Measurements from ENCODE around the gene RARG. TPM values are rescaled to one million over a fixed set of nuclear protein-coding genes. Genes with fewer than 3 reads are reported as not detected.
A peak's percentile ranks its signal among the peaks of the same experiment; 100 is the strongest.

Gene RARG
- total and polyA plus RNA-seq, 12 donors: 3.8 to 36.4 (median 24.8) TPM

GRCh38 chr12:53222170-53222721 lies 9.8 kb downstream of the RARG start:
- no peak for DNase-seq
- intact Hi-C loops (cut with DNase I): no loop called here
- Histone ChIP-seq H3K4me1 (replicated peaks in 1 of 2) (peaks cover 30 to 53% of the 10 kb centered on the region in 2 donors), H3K4me3 (peak overlapping the region in 2 of 4 donors; percentile 73 to 91), H3K9me3 (replicated peaks in 1 of 3) (no peaks in the 10 kb centered on the region), H3K27ac (peak overlapping the region in 4 of 5 donors; percentile 91 to 99 (median 97)), H3K27me3 (no peaks in the 10 kb centered on the region), H3K36me3 (replicated peaks in 1 of 2) (no peaks in the 10 kb centered on the region)
- WGBS, 4 donors: 42 to 54% (median 46%) methylated on average over 5 of the region's 5 CpGs
- TF ChIP-seq POLR2A (IDR thresholded peaks at IDR 0.05) (no peak), CTCF (IDR thresholded peaks at IDR 0.05) (no peak)

GRCh38 chr12:53221203-53222080 lies 10.6 kb downstream of the RARG start:
- peaks cover 34 to 58% of the 10 kb centered on the region in 2 donors for H3K4me1 ChIP-seq (replicated peaks in 1 of 2)
- DNase-seq: peak; percentile 70 to 82 (median 76)
- intact Hi-C loops (cut with DNase I): no loop called here

GRCh38 chr12:53220694-53221202 lies 11.3 kb downstream of the RARG start:
- H3K4me3 ChIP-seq: peak overlapping the region; percentile 22 to 91 (median 69)
- TF ChIP-seq POLR2A (IDR thresholded peaks at IDR 0.05) (peak; percentile 15 to 58), CTCF (IDR thresholded peaks at IDR 0.05) (no peak)
- H3K4me1 ChIP-seq (replicated peaks in 1 of 2): peaks cover 34 to 58% of the 10 kb centered on the region in 2 donors
- 0 to 2% (median 0%) methylated on average over 7 to 42 of the region's 42 CpGs for WGBS, 4 donors
- peak; percentile 92 to 94 (median 94) for DNase-seq
- no peaks in the 10 kb centered on the region for H3K27me3 ChIP-seq
- H3K27ac ChIP-seq: peak overlapping the region; percentile 91 to 100 (median 97)
- no peaks in the 10 kb centered on the region for H3K9me3 ChIP-seq (replicated peaks in 1 of 3)
- H3K36me3 ChIP-seq (replicated peaks in 1 of 2): no peaks in the 10 kb centered on the region
- intact Hi-C loops (cut with DNase I): no loop called here

More at GRCh38 chr12:53221203-53222080, 10.6 kb downstream of the RARG start:
- TF ChIP-seq CTCF (IDR thresholded peaks at IDR 0.05): peak in 2 of 6 experiments; percentile 10 to 12
- TF ChIP-seq POLR2A (IDR thresholded peaks at IDR 0.05): peak; percentile 50 to 57
- Histone ChIP-seq H3K27me3 (no peaks in the 10 kb centered on the region), H3K27ac (peak overlapping the region; percentile 91 to 100 (median 97)), H3K4me3 (peak overlapping the region in 3 of 4 donors; percentile 68 to 91 (median 73)), H3K9me3 (replicated peaks in 1 of 3) (no peaks in the 10 kb centered on the region), H3K36me3 (replicated peaks in 1 of 2) (no peaks in the 10 kb centered on the region)
- WGBS, 4 donors: 0 to 1% (median 1%) methylated on average over 14 to 72 of the region's 72 CpGs

All from adrenal gland (tissue), 12 donors.